Fibroblast of villous mesenchyme (primary cell): ENCODE results near the gene ADAM12. TPM values are rescaled to one million over a fixed set of nuclear protein-coding genes. Genes with fewer than 3 reads are reported as not detected.

Experiments
- DNase-seq: peaks from one replicate; pipeline ENCODE4 v3.0.0-alpha.2; 2010; ENCODE audit warnings: low read depth
- H3K4me3 ChIP-seq: 2 replicates; pipeline ENCODE4 v1.5.1; 2011; ENCODE audit warnings: low read depth, mild to moderate bottlenecking, low read length
- total RNA-seq: library from RNA; depleted of rRNA; stranded (reverse); fragments of >200 nt; gene quantifications from 2 replicates; pipeline ENCODE4 v1.2.3, GENCODE V29; 2012
- TF ChIP-seq, protein P1 (sequence below): IDR thresholded peaks from 2 replicates; pipeline ENCODE4 v1.5.1; 2012; ENCODE audit warnings: low read depth, mild to moderate bottlenecking, low read length; ENCODE audit not compliant: insufficient read depth

ADAM12 gene
- total RNA-seq, 1 donor = 22.5 TPM

DNA sequence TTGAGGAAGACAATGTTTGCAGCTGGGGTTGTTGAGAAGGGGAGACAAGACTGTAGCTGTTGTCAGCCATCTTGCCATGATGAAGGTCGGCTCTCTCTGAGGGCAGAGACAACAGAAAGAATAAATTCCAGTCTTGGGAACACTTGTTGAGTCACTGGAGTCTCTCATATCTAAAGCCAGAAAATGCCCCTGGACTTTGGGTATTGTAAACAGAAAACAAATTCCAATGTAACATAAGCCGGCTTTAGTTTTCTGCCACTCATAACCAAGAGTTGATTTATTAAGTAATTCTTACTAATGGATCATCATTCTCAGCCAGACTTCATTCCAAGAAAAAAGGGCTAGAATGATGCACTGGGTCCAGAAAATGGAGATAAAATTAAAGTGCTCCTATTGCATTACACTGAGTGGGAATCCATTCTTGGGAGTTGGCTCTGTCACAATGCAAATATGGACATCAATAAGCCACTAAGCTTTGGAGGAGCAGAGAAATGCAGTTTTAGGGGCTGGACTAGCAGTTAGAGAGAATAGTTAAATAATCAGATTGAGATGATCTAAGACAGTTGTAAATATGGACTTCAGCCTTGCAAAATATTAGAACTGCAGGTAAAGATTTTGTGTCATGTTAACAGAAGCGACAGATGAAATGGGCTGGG, 78.9 kb downstream of the ADAM12 start:
- no peak for DNase-seq
- TF ChIP-seq, protein P1, sequence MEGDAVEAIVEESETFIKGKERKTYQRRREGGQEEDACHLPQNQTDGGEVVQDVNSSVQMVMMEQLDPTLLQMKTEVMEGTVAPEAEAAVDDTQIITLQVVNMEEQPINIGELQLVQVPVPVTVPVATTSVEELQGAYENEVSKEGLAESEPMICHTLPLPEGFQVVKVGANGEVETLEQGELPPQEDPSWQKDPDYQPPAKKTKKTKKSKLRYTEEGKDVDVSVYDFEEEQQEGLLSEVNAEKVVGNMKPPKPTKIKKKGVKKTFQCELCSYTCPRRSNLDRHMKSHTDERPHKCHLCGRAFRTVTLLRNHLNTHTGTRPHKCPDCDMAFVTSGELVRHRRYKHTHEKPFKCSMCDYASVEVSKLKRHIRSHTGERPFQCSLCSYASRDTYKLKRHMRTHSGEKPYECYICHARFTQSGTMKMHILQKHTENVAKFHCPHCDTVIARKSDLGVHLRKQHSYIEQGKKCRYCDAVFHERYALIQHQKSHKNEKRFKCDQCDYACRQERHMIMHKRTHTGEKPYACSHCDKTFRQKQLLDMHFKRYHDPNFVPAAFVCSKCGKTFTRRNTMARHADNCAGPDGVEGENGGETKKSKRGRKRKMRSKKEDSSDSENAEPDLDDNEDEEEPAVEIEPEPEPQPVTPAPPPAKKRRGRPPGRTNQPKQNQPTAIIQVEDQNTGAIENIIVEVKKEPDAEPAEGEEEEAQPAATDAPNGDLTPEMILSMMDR = no peak
- H3K4me3 ChIP-seq = no peak overlapping the region

DNA sequence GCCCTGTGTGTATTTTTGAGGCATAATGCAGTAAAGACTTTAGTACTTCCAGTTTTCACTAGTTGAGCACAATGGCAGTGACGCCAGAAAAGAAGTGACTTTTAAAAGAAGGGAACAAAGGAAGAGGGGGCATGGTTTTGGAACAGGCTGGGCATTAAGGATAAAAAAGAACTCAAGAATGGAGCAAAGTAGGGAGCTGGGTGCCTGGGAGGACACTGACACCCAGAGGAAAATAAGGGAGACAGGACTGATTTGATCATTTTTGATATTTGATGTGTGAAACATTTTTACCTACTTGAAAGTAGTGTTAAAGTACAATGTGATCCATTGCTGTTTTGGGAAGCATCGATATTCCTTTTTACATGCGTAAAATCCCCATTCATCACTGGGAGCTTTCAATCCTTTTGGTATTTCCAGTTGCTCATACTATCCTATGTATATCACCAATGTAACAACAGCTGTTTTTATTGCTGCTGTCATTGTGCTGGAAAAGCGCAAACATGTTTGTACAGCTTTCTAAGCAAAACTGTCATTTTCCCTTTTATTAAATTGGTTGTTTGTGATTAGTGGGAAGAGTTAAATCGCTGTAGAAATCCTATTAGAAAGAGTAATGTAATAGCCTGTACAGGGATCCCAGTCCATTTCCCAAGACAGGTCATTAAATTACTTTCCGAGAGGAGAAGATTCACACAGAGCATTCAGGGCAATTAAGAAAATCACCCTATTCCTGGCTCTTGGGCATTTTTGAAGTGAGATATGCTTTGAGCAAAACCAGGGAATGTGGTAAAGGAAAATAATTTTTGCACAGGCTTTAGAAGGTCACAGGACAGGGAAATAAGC, 85.2 kb downstream of the ADAM12 start:
- peak; percentile 57 for DNase-seq
- TF ChIP-seq, protein P1 = peak; percentile 53
- H3K4me3 ChIP-seq = no peak overlapping the region

DNA sequence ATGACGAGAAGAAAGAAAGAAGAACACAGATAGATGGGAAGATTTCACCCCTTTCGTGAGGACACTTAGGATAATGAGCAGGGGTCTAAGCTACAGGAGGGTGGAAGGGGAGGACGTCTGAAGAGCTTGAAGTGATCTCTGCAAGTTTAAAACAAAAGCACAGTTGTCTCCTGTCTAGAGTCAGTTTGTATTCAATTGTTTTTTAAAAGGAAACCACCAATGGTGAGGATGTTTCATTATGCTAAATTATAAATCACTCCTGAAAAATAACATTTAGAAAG, 85.9 kb downstream of the ADAM12 start:
- no peak overlapping the region for H3K4me3 ChIP-seq
- DNase-seq = no peak
- TF ChIP-seq, protein P1 = no peak

DNA sequence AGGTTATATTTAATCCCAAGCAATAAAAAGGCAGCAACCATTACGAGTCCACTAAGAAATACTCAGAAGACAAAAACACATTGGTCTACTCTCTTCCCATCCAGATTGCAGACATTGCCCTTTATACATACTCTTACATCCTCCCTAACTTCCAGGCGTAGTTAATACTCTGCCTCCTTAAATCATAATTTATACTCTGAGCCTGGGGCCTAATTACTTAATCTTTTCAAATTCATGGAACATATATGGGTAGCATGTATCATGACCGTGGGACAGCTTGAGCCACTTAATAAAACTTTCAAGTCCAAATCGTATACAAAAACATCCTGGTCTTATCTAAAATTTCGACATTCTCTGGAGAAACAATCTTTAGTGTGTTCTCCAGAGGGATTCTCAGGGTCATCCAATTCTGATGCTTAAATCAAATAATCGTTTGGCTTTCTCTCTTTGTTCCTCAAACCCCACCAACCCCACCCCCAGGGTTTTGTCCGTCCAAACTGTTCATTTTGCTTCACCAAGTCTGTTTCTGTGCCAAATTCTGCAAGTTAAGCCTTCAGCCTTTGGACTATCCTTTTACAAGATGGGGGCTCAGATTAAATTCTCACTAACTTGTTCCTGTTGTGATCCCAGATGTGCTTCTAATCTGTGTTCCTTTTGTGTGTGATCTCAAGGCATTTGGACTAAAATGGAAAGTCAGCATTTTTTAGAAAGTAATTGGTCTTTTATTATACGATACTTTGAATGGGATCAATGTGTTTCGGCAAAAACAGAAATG, 86.4 kb downstream of the ADAM12 start:
- TF ChIP-seq, protein P1 = no peak
- H3K4me3 ChIP-seq = no peak overlapping the region
- peak; percentile 84 for DNase-seq

DNA sequence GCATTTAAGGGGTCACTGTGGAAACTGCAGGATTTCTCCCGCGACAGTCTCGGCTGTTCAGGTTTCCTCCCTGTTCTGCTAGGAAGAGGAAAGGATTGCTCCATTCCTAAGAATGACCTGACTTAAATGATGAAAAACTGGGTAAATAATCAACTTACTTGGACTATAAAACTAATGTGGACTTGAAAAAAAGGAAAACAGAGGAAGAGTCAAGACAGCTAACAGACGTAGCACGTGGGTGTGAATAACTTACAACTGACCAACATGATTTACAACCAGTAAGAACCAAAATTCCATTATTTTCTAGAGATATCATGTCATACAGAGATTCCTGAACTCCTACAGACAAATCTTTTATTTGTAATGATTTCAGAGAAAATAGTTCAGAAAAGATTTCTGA, 93.8 kb downstream of the ADAM12 start:
- no peak for DNase-seq
- TF ChIP-seq, protein P1 = no peak
- H3K4me3 ChIP-seq = no peak overlapping the region

DNA sequence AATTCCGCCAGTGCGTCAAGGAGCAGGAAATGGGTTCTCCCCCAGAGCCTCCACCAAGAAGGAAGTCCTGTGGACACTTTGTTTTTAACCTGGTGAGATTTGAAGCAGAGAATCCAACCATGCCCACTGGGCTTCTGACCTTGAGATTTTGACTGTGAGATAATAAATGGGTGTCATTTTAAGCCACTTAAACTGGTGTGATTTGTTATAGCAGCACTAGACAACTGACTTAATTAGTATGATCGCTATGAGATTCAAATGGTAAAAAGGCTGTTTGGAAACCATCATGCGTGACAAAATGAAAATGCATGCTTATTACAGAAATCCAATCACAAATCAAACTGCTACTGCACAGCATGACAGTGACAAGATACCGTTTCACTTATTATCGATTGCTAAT, 98.0 kb downstream of the ADAM12 start:
- TF ChIP-seq, protein P1 = no peak
- DNase-seq = no peak
- H3K4me3 ChIP-seq = no peak overlapping the region
